H1 (cell line): ENCODE measurements around the gene GADL1. TPM values are rescaled to one million over a fixed set of nuclear protein-coding genes. Genes with fewer than 3 reads are reported as not detected.

Source experiments
- CTCF ChIA-PET: fragments of 300-600 bp; sonication (Branson Sonifier 250); formaldehyde crosslinking; loops from one replicate; lab custom pipeline; 2021; ENCODE audit not compliant: partially characterized antibody; lab: Charles Lee
- POLR2A ChIA-PET: fragments of 300-600 bp; sonication (Branson Sonifier 250); formaldehyde crosslinking; loops from one replicate; lab custom pipeline; 2021; ENCODE audit warnings: inconsistent platforms; ENCODE audit not compliant: partially characterized antibody; lab: Charles Lee
- DNase-seq, 2 experiments: peaks; one replicate each; pipeline versions ENCODE4 v3.0.0 to v3.0.0-alpha.2; 2010 to 2022; ENCODE audit warnings: low spot score in 2 of 2, low read depth in 1 of 2, mixed read lengths in 1 of 2
- FAIRE-seq: peaks from 2 replicates; lab custom pipeline; 2011; peaks lifted over from hg19 to GRCh38; lab: Jason Lieb, UNC
- H2AFZ ChIP-seq: 2 replicates; pipeline ENCODE4 v1.8.1; 2012; ENCODE audit warnings: low read length, inconsistent platforms
- H2AK5ac ChIP-seq: 2 replicates; pipeline ENCODE4 v1.6.1; 2013; ENCODE audit warnings: low read depth, low read length
- H2BK120ac ChIP-seq: replicated peaks from 2 replicates; pipeline ENCODE3; 2013; ENCODE audit warnings: low read depth, low read length, inconsistent platforms
- H2BK12ac ChIP-seq: 2 replicates; pipeline ENCODE4 v1.6.1; 2013; ENCODE audit warnings: low read depth, low read length
- H2BK15ac ChIP-seq: 2 replicates; pipeline ENCODE4 v1.6.1; 2013; ENCODE audit warnings: low read length
- H2BK20ac ChIP-seq: 2 replicates; pipeline ENCODE4 v1.6.1; 2013; ENCODE audit warnings: low read length
- H2BK5ac ChIP-seq: 2 replicates; pipeline ENCODE4 v1.6.1; 2013; ENCODE audit warnings: low read depth, low read length
- H3K14ac ChIP-seq: 2 replicates; pipeline ENCODE4 v1.6.1; 2013; ENCODE audit warnings: inconsistent platforms; ENCODE audit not compliant: insufficient read length
- H3K18ac ChIP-seq: 2 replicates; pipeline ENCODE4 v1.6.1; 2013; ENCODE audit warnings: low read length; ENCODE audit errors: extremely low read depth
- H3K23ac ChIP-seq: 2 replicates; pipeline ENCODE4 v1.6.1; 2013; ENCODE audit warnings: inconsistent platforms; ENCODE audit not compliant: insufficient read length
- H3K23me2 ChIP-seq: 2 replicates; pipeline ENCODE4 v1.6.1; 2013; ENCODE audit warnings: low read depth, low read length
- H3K27ac ChIP-seq: 2 replicates; pipeline ENCODE4 v1.6.1; 2011; ENCODE audit warnings: low read depth, low read length, inconsistent platforms
- H3K27me3 ChIP-seq, 4 experiments: replicated peaks in 1 of 4; 1 replicate in 1 of 4; 2 replicates in 3 of 4; pipeline versions ENCODE4 v1.6.1 to v1.8.1; 2011 to 2013; ENCODE audit warnings: low read length in 3 of 4, mild to moderate bottlenecking in 3 of 4, inconsistent platforms in 2 of 4, mixed read lengths in 2 of 4, moderate library complexity in 1 of 4; ENCODE audit not compliant: control insufficient read depth in 3 of 4, insufficient read depth in 3 of 4; ENCODE audit errors: extremely low read depth in 1 of 4
- H3K36me3 ChIP-seq, 4 experiments: 2 replicates each; pipeline versions ENCODE4 v1.6.1 to v1.8.1; 2011 to 2013; ENCODE audit warnings: mild to moderate bottlenecking in 4 of 4, low read length in 3 of 4, moderate library complexity in 2 of 4, control low read depth in 1 of 4, inconsistent platforms in 1 of 4; ENCODE audit not compliant: insufficient read depth in 4 of 4, control insufficient read depth in 2 of 4
- H3K4ac ChIP-seq: replicated peaks from 2 replicates; pipeline ENCODE3; 2013; ENCODE audit warnings: low read length, low read depth, mixed read lengths, inconsistent platforms; ENCODE audit not compliant: insufficient read length
- H3K4me1 ChIP-seq, 4 experiments: replicated peaks in 1 of 4; 1 replicate in 1 of 4; 2 replicates in 3 of 4; pipeline versions ENCODE4 v1.6.1 to v1.8.1; 2011 to 2013; ENCODE audit warnings: low read length in 3 of 4, inconsistent platforms in 2 of 4, mixed read lengths in 1 of 4; ENCODE audit not compliant: insufficient read depth in 4 of 4, control insufficient read depth in 3 of 4
- H3K4me2 ChIP-seq, 2 experiments: 2 replicates each; pipeline versions ENCODE4 v1.6.1 to v1.8.1; 2011 to 2013; ENCODE audit warnings: low read depth in 2 of 2, low read length in 2 of 2, control low read depth in 1 of 2, inconsistent platforms in 1 of 2, mild to moderate bottlenecking in 1 of 2; ENCODE audit not compliant: insufficient read depth in 1 of 2
- H3K4me3 ChIP-seq, 4 experiments: fragments of 200-600, 300-600 bp in 1 of 4; sonication (generic), shearing (Covaris generic), sonication (Bioruptor Twin) in 1 of 4; 2 replicates each; pipeline versions ENCODE4 v1.5.1 to v1.8.1; 2011 to 2016; ENCODE audit warnings: low read length in 4 of 4, low read depth in 3 of 4, control low read depth in 2 of 4, inconsistent platforms in 2 of 4, mild to moderate bottlenecking in 2 of 4, mixed read lengths in 1 of 4, moderate library complexity in 1 of 4; ENCODE audit not compliant: insufficient read depth in 2 of 4; ENCODE audit errors: extremely low read depth in 1 of 4
- H3K56ac ChIP-seq: replicated peaks from 2 replicates; pipeline ENCODE3; 2013; ENCODE audit warnings: low read depth, mild to moderate bottlenecking, mixed read lengths, low read length, inconsistent platforms; ENCODE audit not compliant: insufficient read length
- H3K79me1 ChIP-seq: 2 replicates; pipeline ENCODE4 v1.6.1; 2013; ENCODE audit warnings: low read depth, low read length, control low read depth
- H3K79me2 ChIP-seq, 2 experiments: 2 replicates each; pipeline versions ENCODE4 v1.6.1 to v1.8.1; 2012 to 2013; ENCODE audit warnings: low read length in 2 of 2, mild to moderate bottlenecking in 2 of 2, inconsistent platforms in 1 of 2; ENCODE audit not compliant: insufficient read depth in 2 of 2, control insufficient read depth in 1 of 2
- H3K9ac ChIP-seq, 4 experiments: replicated peaks in 1 of 4; 1 replicate in 1 of 4; 2 replicates in 3 of 4; pipeline versions ENCODE4 v1.6.1 to v1.8.1; 2011 to 2013; ENCODE audit warnings: low read depth in 3 of 4, low read length in 3 of 4, control low read depth in 2 of 4, mild to moderate bottlenecking in 2 of 4, moderate library complexity in 2 of 4, inconsistent platforms in 1 of 4; ENCODE audit errors: extremely low read depth in 1 of 4
- H3K9me3 ChIP-seq, 2 experiments: 2 replicates each; pipeline versions ENCODE4 v1.6.1 to v1.8.1; 2012 to 2013; ENCODE audit warnings: mild to moderate bottlenecking in 2 of 2, moderate library complexity in 2 of 2, control low read depth in 1 of 2, inconsistent platforms in 1 of 2, low read depth in 1 of 2, low read length in 1 of 2, mixed read lengths in 1 of 2; ENCODE audit not compliant: insufficient read depth in 2 of 2
- H4K20me1 ChIP-seq, 2 experiments: replicated peaks in 1 of 2; 2 replicates each; pipeline versions ENCODE3 to v1.8.1; 2011 to 2013; ENCODE audit warnings: inconsistent platforms in 2 of 2, low read length in 2 of 2, mild to moderate bottlenecking in 1 of 2; ENCODE audit not compliant: insufficient read depth in 2 of 2, control insufficient read depth in 1 of 2
- H4K5ac ChIP-seq: 2 replicates; pipeline ENCODE4 v1.6.1; 2013; ENCODE audit warnings: low read length, low read depth, mixed read lengths, inconsistent platforms; ENCODE audit not compliant: insufficient read length
- H4K8ac ChIP-seq: 2 replicates; pipeline ENCODE4 v1.8.0; 2013; ENCODE audit warnings: mild to moderate bottlenecking, moderate library complexity, low read length, inconsistent platforms; ENCODE audit not compliant: insufficient read depth; ENCODE audit errors: extremely low read depth
- H4K91ac ChIP-seq: replicated peaks from 2 replicates; pipeline ENCODE3; 2013; ENCODE audit warnings: low read length, mixed read lengths, inconsistent platforms; ENCODE audit not compliant: insufficient read length
- ATF2 ChIP-seq: IDR thresholded peaks from 2 replicates; pipeline ENCODE4 v1.6.1; 2012; ENCODE audit warnings: low read length, inconsistent platforms
- BCL11A ChIP-seq, 2 experiments: IDR thresholded peaks; one replicate each; pipeline ENCODE4 v1.6.1; 2011; ENCODE audit warnings: low read depth in 2 of 2, low read length in 2 of 2, mild to moderate bottlenecking in 2 of 2
- EP300 ChIP-seq, 2 experiments: IDR thresholded peaks; 1 replicate in 1 of 2; 2 replicates in 1 of 2; pipeline ENCODE4 v1.6.1; 2011 to 2012; ENCODE audit warnings: low read depth in 2 of 2, low read length in 2 of 2, mild to moderate bottlenecking in 2 of 2, borderline replicate concordance in 1 of 2, inconsistent platforms in 1 of 2, moderate library complexity in 1 of 2
- FOSL1 ChIP-seq: IDR thresholded peaks from 2 replicates; pipeline ENCODE4 v1.6.1; 2011; ENCODE audit warnings: mild to moderate bottlenecking, low read depth, low read length, moderate library complexity; ENCODE audit not compliant: insufficient read depth
- GTF2F1 ChIP-seq: IDR thresholded peaks from 2 replicates; pipeline ENCODE4 v1.6.1; 2012; ENCODE audit warnings: low read depth, low read length, improper control_type of control experiment, borderline replicate concordance
- RXRA ChIP-seq: IDR thresholded peaks from 2 replicates; pipeline ENCODE4 v1.6.1; 2011; ENCODE audit warnings: low read depth, mild to moderate bottlenecking, low read length, moderate library complexity; ENCODE audit not compliant: insufficient read depth
- TEAD4 ChIP-seq: IDR thresholded peaks from 2 replicates; pipeline ENCODE4 v1.6.1; 2012; ENCODE audit warnings: low read depth, low read length, inconsistent platforms, mixed read lengths
- WGBS, 2 experiments: shearing (Covaris generic) in 1 of 2; methylation state at CpG; one replicate each; pipeline versions ENCODE4 v1.1.6 to v1.1.7; 2013 to 2015; ENCODE audit warnings: low lambda C conversion rate in 2 of 2, mixed read lengths in 2 of 2, inconsistent platforms in 1 of 2, low coverage in 1 of 2, missing lambda C conversion rate in 1 of 2; ENCODE audit not compliant: insufficient replicate concordance in 2 of 2, insufficient coverage in 1 of 2, insufficient read length in 1 of 2; ENCODE audit errors: extremely low coverage in 1 of 2, missing lambda C conversion rate in 1 of 2; 5-methylcytosine and 5-hydroxymethylcytosine counted together
- polyA plus RNA-seq, 7 experiments: library from polyadenylated mRNA; depleted of rRNA in 3 of 7; stranded (reverse) in 5 of 7; unstranded in 2 of 7; fragments of >200 nt in 5 of 7; fragments of 200-250 nt in 2 of 7; gene quantifications; 1 replicate in 5 of 7; 2 replicates in 1 of 7; 4 replicates in 1 of 7; pipeline versions ENCODE4 v1.2.1 to v1.2.3, GENCODE V29; 2011 to 2013; ENCODE audit warnings: missing spikeins in 2 of 7, mixed read lengths in 2 of 7
- total RNA-seq: library from RNA; stranded (reverse); fragmentation: NEBNext Ultra II Directional; extraction: Animal tissue kit (Norgen Biotek cat#: 25700); gene quantifications from 2 replicates; pipeline ENCODE4 v1.2.1, GENCODE V29; 2021

Gene GADL1
- total and polyA plus RNA-seq, 2 of the 8 experiments (the other 6 are each of a cell fraction or from before 2014, with no cell fraction given) = 0.03 to 0.30 TPM

- Histone ChIP-seq H3K4ac (no peak overlapping the region), H4K8ac (no peak overlapping the region), H2AFZ (no peak overlapping the region), H3K27me3 (no peaks in the 10 kb centered on the region), H4K5ac (no peak overlapping the region), H2BK15ac (no peak overlapping the region), H3K23me2 (no peaks in the 10 kb centered on the region), H3K56ac (no peak overlapping the region), H3K9me3 (no peaks in the 10 kb centered on the region), H4K20me1 (no peaks in the 10 kb centered on the region), H3K14ac (no peak overlapping the region), H3K9ac (no peak overlapping the region), H4K91ac (no peak overlapping the region), H3K79me2 (no peaks in the 10 kb centered on the region), H3K79me1 (no peaks in the 10 kb centered on the region), H2BK12ac (no peak overlapping the region), H3K4me3 (no peak overlapping the region), H2BK20ac (no peak overlapping the region), H3K18ac (no peak overlapping the region), H2AK5ac (no peak overlapping the region), H3K4me1 (no peaks in the 10 kb centered on the region), H3K27ac (no peak overlapping the region), H3K4me2 (no peak overlapping the region), H3K36me3 (no peaks in the 10 kb centered on the region), H3K23ac (no peak overlapping the region), H2BK5ac (no peak overlapping the region), H2BK120ac (no peak overlapping the region)
- DNase-seq (no peak), FAIRE-seq (no peak)
- ChIA-PET CTCF (interaction anchor here (0.6 kb wide), 1 partner anchor 575 kb away, joined by 3 read pairs; no protein-coding TSS in a partner anchor), POLR2A (no interaction called here)
- TF ChIP-seq BCL11A (IDR thresholded peaks at IDR 0.05; ENCODE audit: low read depth in 2 of 2, low read length in 2 of 2) (no peak), TEAD4 (no peak), GTF2F1 (no peak), EP300 (IDR thresholded peaks at IDR 0.05; ENCODE audit: borderline replicate concordance in 1 of 2, low read depth in 2 of 2, low read length in 2 of 2) (no peak), RXRA (no peak), ATF2 (no peak), FOSL1 (no peak)
- 93% methylated on average over 2 of the region's 2 CpGs; no CpG with 5 or more reads in 1 of the 2 experiments for WGBS, 2 experiments
Measured at GRCh38 chr3:30940740-30941139, 46.3 kb upstream of the GADL1 start.
